HEK293 (cell line): ENCODE measurements around the gene KRTAP4-6.
"Not testable (repeated sequence)": the region's sequence is repeated elsewhere in the genome, so short reads cannot be mapped to it uniquely, and the experiment has no call there.

Experiments used
- CTCF ChIP-seq: fragments of 450-650 bp; formaldehyde crosslinking; IDR thresholded peaks from 2 replicates; pipeline ENCODE4 v1.5.1; 2016; ENCODE audit warnings: missing biosample characterization, missing genetic modification characterization
- KLF9 ChIP-seq: fragments of 450-650 bp; formaldehyde crosslinking; IDR thresholded peaks from 2 replicates; pipeline ENCODE4 v1.5.1; 2016; ENCODE audit warnings: missing biosample characterization, missing genetic modification characterization, low read depth
- MEIS1 ChIP-seq: sonication (generic); formaldehyde crosslinking; IDR thresholded peaks from 2 replicates; pipeline ENCODE4 v1.8.1; 2022; ENCODE audit warnings: missing genetic modification reagents, mild to moderate bottlenecking, borderline replicate concordance
- TRIM28 ChIP-seq: IDR thresholded peaks from 2 replicates; pipeline ENCODE4 v1.6.1; 2011; ENCODE audit warnings: low read length, control low read depth, borderline replicate concordance
- ZNF121 ChIP-seq: fragments of 450-650 bp; formaldehyde crosslinking; IDR thresholded peaks from 2 replicates; pipeline ENCODE4 v1.5.1; 2016; ENCODE audit warnings: missing biosample characterization, missing genetic modification characterization
- ZNF214 ChIP-seq: fragments of 450-650 bp; formaldehyde crosslinking; IDR thresholded peaks from 2 replicates; pipeline ENCODE4 v1.5.1; 2017; ENCODE audit warnings: missing biosample characterization, mild to moderate bottlenecking, missing genetic modification characterization, borderline replicate concordance
- ZNF354C ChIP-seq: fragments of 450-650 bp; formaldehyde crosslinking; IDR thresholded peaks from 2 replicates; pipeline ENCODE4 v1.5.1; 2016; ENCODE audit warnings: missing biosample characterization, missing genetic modification characterization, low read depth, borderline replicate concordance
- ZNF416 ChIP-seq: fragments of 450-650 bp; formaldehyde crosslinking; IDR thresholded peaks from 2 replicates; pipeline ENCODE4 v1.5.1; 2016; ENCODE audit warnings: missing biosample characterization, missing genetic modification characterization

- not testable (repeated sequence) for TF ChIP-seq ZNF416 (tag by site-specific recombination); CTCF; ZNF214; TRIM28; KLF9 (tag by site-specific recombination); ZNF121; ZNF354C (tag by site-specific recombination); MEIS1 (CRISPR knock-in tag)
These were observed 16.4 kb downstream of the KRTAP4-6 start, which contains the start of gene KRTAP4-12 for GRCh38 chr17:41123991-41124371.
